Tibial nerve (tissue), 4 donors: ENCODE measurements around the gene PRKAG2. TPM values are rescaled to one million over a fixed set of nuclear protein-coding genes. Genes with fewer than 3 reads are reported as not detected.

ENCODE experiments used
- DNase-seq, 2 donors: peaks; one replicate each; pipeline ENCODE4 v3.0.0-alpha.2; 2019; ENCODE audit warnings: low spot score in 2 of 2
- H3K27ac ChIP-seq, 4 donors: fragments of 200-600 bp; sonication (generic) in 3 of 4; one replicate each; pipeline ENCODE4 v1.5.1; 2017 to 2019; ENCODE audit warnings: mild to moderate bottlenecking in 1 of 4
- H3K27me3 ChIP-seq, 2 donors: fragments of 200-600 bp; sonication (generic) in 1 of 2; one replicate each; pipeline versions ENCODE4 v1.5.1 to v1.6.0; 2017 to 2019
- H3K36me3 ChIP-seq, 3 donors: fragments of 200-600 bp; sonication (generic); one replicate each; pipeline ENCODE4 v1.5.1; 2018 to 2019
- H3K4me1 ChIP-seq, 4 donors: fragments of 200-600 bp; sonication (generic) in 3 of 4; one replicate each; pipeline ENCODE4 v1.5.1; 2017 to 2019
- H3K4me3 ChIP-seq, 4 donors: fragments of 200-600 bp; sonication (generic) in 3 of 4; one replicate each; pipeline ENCODE4 v1.5.1; 2017 to 2019; ENCODE audit warnings: mild to moderate bottlenecking in 1 of 4, moderate library complexity in 1 of 4
- H3K9me3 ChIP-seq, 4 donors: fragments of 200-600 bp; sonication (generic) in 3 of 4; one replicate each; pipeline ENCODE4 v1.5.1; 2017 to 2019
- EP300 ChIP-seq, 2 donors: sonication (generic); formaldehyde crosslinking; IDR thresholded peaks; one replicate each; pipeline ENCODE4 v1.6.1; 2017; ENCODE audit warnings: antibody characterized with exemption in 2 of 2, mild to moderate bottlenecking in 1 of 2
- POLR2A ChIP-seq, 2 donors: fragments of 450-650 bp; IDR thresholded peaks; one replicate each; pipeline ENCODE4 v1.6.1; 2017; ENCODE audit warnings: antibody characterized with exemption in 2 of 2, mild to moderate bottlenecking in 2 of 2, moderate library complexity in 2 of 2
- WGBS, 2 donors: methylation state at CpG; one replicate each; pipeline ENCODE4 v1.1.5; 2018; 5-methylcytosine and 5-hydroxymethylcytosine counted together
- total RNA-seq, 4 donors: library from RNA; depleted of rRNA; stranded (reverse); fragments of >200 nt; gene quantifications; one replicate each; pipeline ENCODE4 v1.1.0, GENCODE V29; 2016
- TF ChIP-seq, protein P1 (sequence below), 5 experiments: fragments of 200-600 bp in 3 of 5; fragments of 450-650 bp in 2 of 5; sonication (generic) in 3 of 5; IDR thresholded peaks; one replicate each; pipeline ENCODE4 v1.5.1; 2016 to 2019; ENCODE audit warnings: antibody characterized with exemption in 5 of 5, mild to moderate bottlenecking in 3 of 5, moderate library complexity in 2 of 5

The PRKAG2 gene
- total RNA-seq, 4 donors from 2014 or later = 24.5 to 82.6 (median 38.3) TPM

DNA sequence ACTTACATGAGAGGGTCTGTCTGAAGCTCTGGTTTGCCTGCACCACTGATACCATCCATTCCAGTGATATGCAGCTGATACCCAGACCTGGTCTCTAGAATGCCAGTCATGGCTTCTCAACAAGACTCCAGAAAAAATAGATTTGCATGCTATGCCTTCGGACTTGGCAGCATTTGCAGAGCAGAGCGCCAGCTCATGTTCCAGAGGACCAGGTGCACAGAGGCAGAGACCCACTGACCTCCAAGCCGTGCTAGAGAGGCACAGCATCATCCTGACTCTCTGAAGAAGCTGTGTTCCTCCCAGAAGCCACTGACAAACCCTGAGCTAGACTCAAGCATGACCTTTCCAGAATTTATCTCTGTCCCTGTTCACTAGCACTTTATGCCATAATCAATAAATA, 6.9 kb upstream of the PRKAG2 start:
- DNase-seq = no peak
- Histone ChIP-seq H3K9me3 (no peaks in the 10 kb centered on the region), H3K27ac (no peak overlapping the region), H3K4me3 (no peak overlapping the region), H3K36me3 (no peaks in the 10 kb centered on the region), H3K27me3 (peaks cover 0 to 4% of the 10 kb centered on the region in 2 donors), H3K4me1 (no peaks in the 10 kb centered on the region)
- 90 to 93% methylated on average over 3 of the region's 3 CpGs for WGBS, 2 donors
- TF ChIP-seq EP300 (IDR thresholded peaks at IDR 0.05) (no peak), POLR2A (IDR thresholded peaks at IDR 0.05) (no peak)
- TF ChIP-seq, protein P1, sequence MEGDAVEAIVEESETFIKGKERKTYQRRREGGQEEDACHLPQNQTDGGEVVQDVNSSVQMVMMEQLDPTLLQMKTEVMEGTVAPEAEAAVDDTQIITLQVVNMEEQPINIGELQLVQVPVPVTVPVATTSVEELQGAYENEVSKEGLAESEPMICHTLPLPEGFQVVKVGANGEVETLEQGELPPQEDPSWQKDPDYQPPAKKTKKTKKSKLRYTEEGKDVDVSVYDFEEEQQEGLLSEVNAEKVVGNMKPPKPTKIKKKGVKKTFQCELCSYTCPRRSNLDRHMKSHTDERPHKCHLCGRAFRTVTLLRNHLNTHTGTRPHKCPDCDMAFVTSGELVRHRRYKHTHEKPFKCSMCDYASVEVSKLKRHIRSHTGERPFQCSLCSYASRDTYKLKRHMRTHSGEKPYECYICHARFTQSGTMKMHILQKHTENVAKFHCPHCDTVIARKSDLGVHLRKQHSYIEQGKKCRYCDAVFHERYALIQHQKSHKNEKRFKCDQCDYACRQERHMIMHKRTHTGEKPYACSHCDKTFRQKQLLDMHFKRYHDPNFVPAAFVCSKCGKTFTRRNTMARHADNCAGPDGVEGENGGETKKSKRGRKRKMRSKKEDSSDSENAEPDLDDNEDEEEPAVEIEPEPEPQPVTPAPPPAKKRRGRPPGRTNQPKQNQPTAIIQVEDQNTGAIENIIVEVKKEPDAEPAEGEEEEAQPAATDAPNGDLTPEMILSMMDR (IDR thresholded peaks at IDR 0.05) = no peak

DNA sequence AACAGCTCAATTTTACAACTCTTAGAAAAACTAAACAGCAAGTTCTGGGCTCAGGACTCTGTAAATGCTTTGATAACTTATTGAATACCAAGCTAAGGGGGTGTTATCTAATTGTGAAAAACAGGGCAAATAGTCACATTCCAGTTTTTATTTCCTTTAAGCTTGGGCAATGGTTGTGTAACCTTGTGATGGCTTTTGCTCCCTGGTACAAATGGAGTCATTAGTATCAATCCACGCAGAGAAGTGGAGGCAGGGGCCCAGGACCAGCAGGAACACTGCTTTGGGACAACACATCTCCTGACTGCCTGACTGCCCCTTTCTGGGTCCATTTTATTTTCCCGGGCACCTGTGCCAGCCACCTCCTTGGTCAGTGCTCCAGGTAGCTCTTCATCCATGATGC, 5.8 kb upstream of the PRKAG2 start:
- no peak for DNase-seq
- TF ChIP-seq EP300 (IDR thresholded peaks at IDR 0.05) (no peak), POLR2A (IDR thresholded peaks at IDR 0.05) (no peak)
- TF ChIP-seq, protein P1 (IDR thresholded peaks at IDR 0.05) = no peak
- H3K27me3 ChIP-seq = peaks cover 0 to 4% of the 10 kb centered on the region in 2 donors
- H3K4me1 ChIP-seq = peaks cover 0 to 6% (median 4%) of the 10 kb centered on the region in 4 donors
- H3K36me3 ChIP-seq = no peaks in the 10 kb centered on the region
- WGBS, 2 donors = 74 to 93% methylated on average over 2 of the region's 2 CpGs
- H3K9me3 ChIP-seq = no peaks in the 10 kb centered on the region
- no peak overlapping the region for H3K4me3 ChIP-seq
- H3K27ac ChIP-seq = no peak overlapping the region

DNA sequence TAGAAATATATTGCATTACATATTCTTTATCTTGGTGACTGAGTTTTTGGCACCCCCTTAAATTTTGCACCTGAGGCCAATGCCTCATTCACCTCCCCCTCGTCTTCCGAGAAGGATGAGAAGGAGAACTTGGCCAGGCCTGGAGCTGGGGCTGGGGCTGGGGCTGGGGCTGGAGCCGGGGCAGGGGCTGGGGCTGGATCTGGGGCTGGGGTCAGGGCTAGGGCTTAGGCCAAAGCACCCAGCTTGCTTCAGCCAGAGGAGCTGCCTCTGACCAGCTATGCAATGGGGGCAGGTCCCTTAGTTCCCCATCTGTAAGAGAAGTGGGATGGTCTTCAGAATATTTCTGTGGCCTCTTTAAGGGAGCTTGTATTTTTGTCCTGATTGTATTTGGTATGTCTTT, 3.8 kb upstream of the PRKAG2 start:
- no peak for TF ChIP-seq POLR2A (IDR thresholded peaks at IDR 0.05)
- TF ChIP-seq, protein P1 (IDR thresholded peaks at IDR 0.05) = no peak
- TF ChIP-seq EP300 (IDR thresholded peaks at IDR 0.05) = no peak
- Histone ChIP-seq H3K9me3 (no peaks in the 10 kb centered on the region), H3K27ac (no peak overlapping the region), H3K27me3 (no peaks in the 10 kb centered on the region), H3K4me3 (no peak overlapping the region), H3K36me3 (no peaks in the 10 kb centered on the region), H3K4me1 (peaks cover 0 to 9% (median 8%) of the 10 kb centered on the region in 4 donors)
- 82 to 96% methylated on average over 3 of the region's 3 CpGs for WGBS, 2 donors
- DNase-seq = no peak

DNA sequence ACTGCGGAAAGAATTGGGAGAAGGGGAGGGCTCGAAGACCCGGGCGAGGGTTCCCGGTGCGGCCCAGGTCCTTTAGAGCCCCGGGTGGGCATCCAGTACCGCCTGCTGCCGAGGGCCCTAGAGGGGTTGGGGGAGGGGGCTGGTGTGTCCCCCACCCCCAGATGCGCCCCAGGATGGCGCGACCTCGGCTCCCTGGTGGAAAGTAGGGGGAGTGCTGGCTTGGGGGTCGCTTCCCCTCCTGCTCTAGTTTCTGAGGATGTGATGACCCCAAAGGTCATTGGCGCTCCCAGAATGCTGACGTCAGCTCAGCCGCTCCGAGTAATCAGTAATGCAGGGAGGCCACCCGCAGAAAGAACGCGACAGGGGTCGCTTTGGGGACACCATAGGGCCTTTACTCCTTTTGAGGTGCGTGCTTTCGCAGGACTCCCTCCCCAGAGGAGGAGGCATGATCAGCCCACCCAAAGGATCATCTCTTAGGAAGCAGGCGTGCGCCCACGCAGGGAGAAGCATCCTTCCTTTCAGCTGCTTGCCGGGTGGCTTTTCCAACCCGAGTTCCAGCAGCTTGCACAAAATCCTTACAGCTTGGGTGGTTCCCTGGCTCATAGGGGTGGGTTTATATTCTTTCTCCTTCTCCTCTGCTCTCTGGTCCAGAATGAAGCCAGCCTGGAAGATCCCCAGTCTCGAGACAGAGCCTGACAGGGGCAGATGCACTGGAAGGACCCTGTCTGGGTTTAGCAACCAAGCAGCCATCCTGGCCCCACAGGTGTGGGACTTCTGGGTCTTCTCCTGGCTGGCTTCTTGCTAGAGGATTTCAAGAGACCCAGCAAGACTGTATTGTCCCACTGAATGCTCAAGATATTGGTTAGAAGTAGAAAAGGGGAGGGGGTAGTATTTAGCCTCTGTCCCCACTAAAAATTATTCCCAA, 1.3 kb upstream of the PRKAG2 start:
- 13 to 16% methylated on average over 29 to 30 of the region's 30 CpGs for WGBS, 2 donors
- Histone ChIP-seq H3K27me3 (no peaks in the 10 kb centered on the region), H3K9me3 (no peaks in the 10 kb centered on the region), H3K36me3 (no peaks in the 10 kb centered on the region), H3K4me1 (peaks cover 0 to 21% (median 13%) of the 10 kb centered on the region in 4 donors), H3K4me3 (peak overlapping the region; percentile 74 to 94 (median 82)), H3K27ac (peak overlapping the region; percentile 88 to 98 (median 96))
- no peak for DNase-seq
- no peak for TF ChIP-seq POLR2A (IDR thresholded peaks at IDR 0.05)
- TF ChIP-seq, protein P1 (IDR thresholded peaks at IDR 0.05) = peak in 1 of 5 experiments; percentile 27
